Neuronal stem cell (in vitro differentiated cells): ENCODE measurements around the gene TMEM185A.
"Not testable (repeated sequence)": the region's sequence is repeated elsewhere in the genome, so short reads cannot be mapped to it uniquely, and the experiment has no call there.

Experiments
- DNase-seq: peaks from one replicate; pipeline ENCODE4 v3.0.0-alpha.2; 2013; ENCODE audit warnings: low spot score
- H2AFZ ChIP-seq: one replicate; pipeline ENCODE4 v1.6.1; 2013; ENCODE audit warnings: mild to moderate bottlenecking, low read length, inconsistent platforms
- H2AK5ac ChIP-seq: 2 replicates; pipeline ENCODE4 v1.6.1; 2013; ENCODE audit warnings: low read depth, mild to moderate bottlenecking, inconsistent platforms, low read length, moderate library complexity, mixed read lengths
- H2BK120ac ChIP-seq: 2 replicates; pipeline ENCODE4 v1.6.1; 2013; ENCODE audit warnings: low read depth, mild to moderate bottlenecking, inconsistent platforms, low read length, moderate library complexity, mixed read lengths
- H2BK12ac ChIP-seq: one replicate; pipeline ENCODE4 v1.6.1; 2013; ENCODE audit warnings: low read length, inconsistent platforms
- H2BK15ac ChIP-seq: 2 replicates; pipeline ENCODE4 v1.6.1; 2013; ENCODE audit warnings: mild to moderate bottlenecking, low read length, inconsistent platforms, mixed read lengths
- H2BK5ac ChIP-seq: one replicate; pipeline ENCODE4 v1.6.1; 2013; ENCODE audit warnings: inconsistent platforms, mild to moderate bottlenecking, low read length, moderate library complexity
- H3K14ac ChIP-seq: one replicate; pipeline ENCODE4 v1.6.1; 2013; ENCODE audit warnings: low read length, inconsistent platforms
- H3K18ac ChIP-seq: 2 replicates; pipeline ENCODE4 v1.6.1; 2013; ENCODE audit warnings: low read length, inconsistent platforms
- H3K23ac ChIP-seq: 2 replicates; pipeline ENCODE4 v1.6.1; 2013; ENCODE audit warnings: low read depth, mild to moderate bottlenecking, mixed read lengths, low read length, inconsistent platforms; ENCODE audit not compliant: poor library complexity
- H3K27ac ChIP-seq: replicated peaks from 3 replicates; pipeline ENCODE4 v1.5.1; 2013; ENCODE audit warnings: low read length, inconsistent platforms
- H3K27me3 ChIP-seq, 3 experiments: 2 replicates each; pipeline ENCODE4 v1.6.1; 2013; ENCODE audit warnings: low read length in 3 of 3, mild to moderate bottlenecking in 2 of 3, inconsistent platforms in 1 of 3, low read depth in 1 of 3, mixed read lengths in 1 of 3, moderate library complexity in 1 of 3; ENCODE audit not compliant: control insufficient read depth in 3 of 3, insufficient read depth in 3 of 3
- H3K36me3 ChIP-seq, 2 donors: replicated peaks in 1 of 2; 2 replicates each; pipeline ENCODE4 v1.6.1; 2013; ENCODE audit warnings: low read length in 2 of 2; ENCODE audit not compliant: control insufficient read depth in 2 of 2, insufficient read depth in 2 of 2
- H3K4ac ChIP-seq: 2 replicates; pipeline ENCODE4 v1.6.1; 2013; ENCODE audit warnings: inconsistent platforms, mild to moderate bottlenecking, low read length, moderate library complexity
- H3K4me1 ChIP-seq, 2 donors: 1 replicate in 1 of 2; 2 replicates in 1 of 2; pipeline ENCODE4 v1.6.1; 2013; ENCODE audit warnings: low read length in 2 of 2, low read depth in 1 of 2; ENCODE audit not compliant: control insufficient read depth in 2 of 2, insufficient read depth in 1 of 2
- H3K4me2 ChIP-seq: one replicate; pipeline ENCODE4 v1.6.1; 2013; ENCODE audit warnings: mild to moderate bottlenecking, low read length, inconsistent platforms; ENCODE audit not compliant: insufficient read depth, poor library complexity, severe bottlenecking
- H3K4me3 ChIP-seq, 2 donors: 2 replicates each; pipeline ENCODE4 v1.5.1; 2013; ENCODE audit warnings: low read length in 2 of 2, mild to moderate bottlenecking in 2 of 2, inconsistent platforms in 1 of 2, moderate library complexity in 1 of 2
- H3K79me1 ChIP-seq: one replicate; pipeline ENCODE4 v1.6.1; 2013; ENCODE audit warnings: low read depth, mild to moderate bottlenecking, inconsistent platforms, low read length, moderate library complexity
- H3K9ac ChIP-seq: one replicate; pipeline ENCODE4 v1.6.1; 2013; ENCODE audit warnings: mild to moderate bottlenecking, low read depth, low read length, inconsistent platforms; ENCODE audit not compliant: poor library complexity
- H3K9me3 ChIP-seq, 2 donors: replicated peaks in 1 of 2; 2 replicates each; pipeline versions ENCODE3 to v1.6.1; 2013; ENCODE audit warnings: low read length in 2 of 2, mild to moderate bottlenecking in 2 of 2, inconsistent platforms in 1 of 2, low read depth in 1 of 2, mixed read lengths in 1 of 2, moderate library complexity in 1 of 2; ENCODE audit not compliant: control insufficient read depth in 2 of 2, insufficient read depth in 1 of 2
- H4K8ac ChIP-seq: one replicate; pipeline ENCODE4 v1.6.1; 2013; ENCODE audit warnings: low read depth, mild to moderate bottlenecking, inconsistent platforms, low read length, moderate library complexity
- H4K91ac ChIP-seq: one replicate; pipeline ENCODE4 v1.6.1; 2013; ENCODE audit warnings: low read length, low read depth, mild to moderate bottlenecking, inconsistent platforms; ENCODE audit not compliant: poor library complexity
- WGBS, 2 donors: extraction: QIAGEN DNeasy Blood & Tissue Kit; methylation state at CpG; one replicate each; pipeline ENCODE4 v1.1.7; 2013; ENCODE audit warnings: missing lambda C conversion rate in 2 of 2, mixed read lengths in 1 of 2; ENCODE audit not compliant: insufficient read length in 2 of 2, insufficient replicate concordance in 1 of 2; ENCODE audit errors: extremely low coverage in 2 of 2; 5-methylcytosine and 5-hydroxymethylcytosine counted together

TMEM185A gene

GRCh38 chrX:149675088-149675487 lies 43.5 kb upstream of the TMEM185A start:
- not testable (repeated sequence) for H2BK120ac ChIP-seq, H2AFZ ChIP-seq, H3K9me3 ChIP-seq, H3K27me3 ChIP-seq, H4K91ac ChIP-seq, DNase-seq, H3K4me3 ChIP-seq, H3K4me1 ChIP-seq, H3K23ac ChIP-seq, H2AK5ac ChIP-seq, H3K4ac ChIP-seq, H3K79me1 ChIP-seq, H3K27ac ChIP-seq, H4K8ac ChIP-seq, H3K4me2 ChIP-seq, H3K36me3 ChIP-seq, H2BK12ac ChIP-seq, H3K9ac ChIP-seq, H3K14ac ChIP-seq, H2BK5ac ChIP-seq, H2BK15ac ChIP-seq, H3K18ac ChIP-seq
- no CpG with 5 or more reads among the region's 3 CpGs for WGBS, 2 donors

GRCh38 chrX:149660613-149661012 lies 29.0 kb upstream of the TMEM185A start:
- H3K4me3 ChIP-seq, H3K9ac ChIP-seq, H2BK120ac ChIP-seq, H3K14ac ChIP-seq, H3K4me1 ChIP-seq, DNase-seq, H3K4ac ChIP-seq, H3K23ac ChIP-seq, H3K79me1 ChIP-seq, H3K36me3 ChIP-seq, H2AFZ ChIP-seq, H3K4me2 ChIP-seq, H2BK12ac ChIP-seq, H3K9me3 ChIP-seq, H2BK5ac ChIP-seq, H3K27me3 ChIP-seq, H2AK5ac ChIP-seq, H4K8ac ChIP-seq, H4K91ac ChIP-seq, H3K18ac ChIP-seq, H3K27ac ChIP-seq, H2BK15ac ChIP-seq: not testable (repeated sequence)
- no CpG with 5 or more reads among the region's 6 CpGs for WGBS, 2 donors

GRCh38 chrX:149656260-149656884 lies 24.8 kb upstream of the TMEM185A start:
- not testable (repeated sequence) for H2BK120ac ChIP-seq, H3K4me1 ChIP-seq, H3K27me3 ChIP-seq, H3K9ac ChIP-seq, H3K18ac ChIP-seq, H2AK5ac ChIP-seq, H3K23ac ChIP-seq, H3K79me1 ChIP-seq, H2BK5ac ChIP-seq, H3K4ac ChIP-seq, H3K27ac ChIP-seq, H3K4me3 ChIP-seq, H3K36me3 ChIP-seq, H3K4me2 ChIP-seq, H4K91ac ChIP-seq, H3K9me3 ChIP-seq, H2AFZ ChIP-seq, H3K14ac ChIP-seq, DNase-seq, H2BK15ac ChIP-seq, H2BK12ac ChIP-seq, H4K8ac ChIP-seq
- WGBS, 2 donors: no CpG with 5 or more reads among the region's 5 CpGs

GRCh38 chrX:149652232-149652981 lies 20.8 kb upstream of the TMEM185A start:
- H3K9ac ChIP-seq: no peak overlapping the region
- H3K9me3 ChIP-seq: no peaks in the 10 kb centered on the region
- no peak overlapping the region for H3K4ac ChIP-seq
- H2AFZ ChIP-seq: peak overlapping the region; percentile 1
- WGBS, 2 donors: no CpG with 5 or more reads among the region's 16 CpGs
- H2BK15ac ChIP-seq: no peak overlapping the region
- H3K27me3 ChIP-seq: peaks cover 0 to 17% (median 0%) of the 10 kb centered on the region in 3 experiments
- no peak overlapping the region for H3K18ac ChIP-seq
- no peak overlapping the region for H3K4me2 ChIP-seq
- no peak overlapping the region for H2BK12ac ChIP-seq
- no peak overlapping the region for H3K4me3 ChIP-seq
- no peak overlapping the region for H2BK120ac ChIP-seq
- H3K79me1 ChIP-seq: no peaks in the 10 kb centered on the region
- no peak overlapping the region for H3K14ac ChIP-seq
- H3K4me1 ChIP-seq: no peaks in the 10 kb centered on the region
- DNase-seq: no peak
- H4K8ac ChIP-seq: no peak overlapping the region
- H4K91ac ChIP-seq: no peak overlapping the region
- no peak overlapping the region for H3K23ac ChIP-seq
- H2AK5ac ChIP-seq: no peak overlapping the region
- H3K27ac ChIP-seq: no peak overlapping the region
- H3K36me3 ChIP-seq: no peaks in the 10 kb centered on the region
- H2BK5ac ChIP-seq: no peak overlapping the region
